ENCODE results near the gene GINM1.
A peak's percentile ranks its signal among the peaks of the same experiment; 100 is the strongest.

GINM1 gene

GRCh38 chr6:149545754-149546471 lies 20.3 kb upstream of the GINM1 start, which contains the start of gene PPIL4:
TSS of gene PPIL4 (minus strand) at chr6:149546043. CDS start at chr6:149546005, 38 bp downstream.
- H3K4me3 ChIP-seq (ENCODE audit: low read length) = peak within 1 kb of the TSS; percentile 100
- TF ChIP-seq, protein P1, sequence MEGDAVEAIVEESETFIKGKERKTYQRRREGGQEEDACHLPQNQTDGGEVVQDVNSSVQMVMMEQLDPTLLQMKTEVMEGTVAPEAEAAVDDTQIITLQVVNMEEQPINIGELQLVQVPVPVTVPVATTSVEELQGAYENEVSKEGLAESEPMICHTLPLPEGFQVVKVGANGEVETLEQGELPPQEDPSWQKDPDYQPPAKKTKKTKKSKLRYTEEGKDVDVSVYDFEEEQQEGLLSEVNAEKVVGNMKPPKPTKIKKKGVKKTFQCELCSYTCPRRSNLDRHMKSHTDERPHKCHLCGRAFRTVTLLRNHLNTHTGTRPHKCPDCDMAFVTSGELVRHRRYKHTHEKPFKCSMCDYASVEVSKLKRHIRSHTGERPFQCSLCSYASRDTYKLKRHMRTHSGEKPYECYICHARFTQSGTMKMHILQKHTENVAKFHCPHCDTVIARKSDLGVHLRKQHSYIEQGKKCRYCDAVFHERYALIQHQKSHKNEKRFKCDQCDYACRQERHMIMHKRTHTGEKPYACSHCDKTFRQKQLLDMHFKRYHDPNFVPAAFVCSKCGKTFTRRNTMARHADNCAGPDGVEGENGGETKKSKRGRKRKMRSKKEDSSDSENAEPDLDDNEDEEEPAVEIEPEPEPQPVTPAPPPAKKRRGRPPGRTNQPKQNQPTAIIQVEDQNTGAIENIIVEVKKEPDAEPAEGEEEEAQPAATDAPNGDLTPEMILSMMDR (IDR thresholded peaks at IDR 0.05; ENCODE audit: insufficient read depth, low read depth, low read length, missing control alignments) = peak; percentile 83
- peak; percentile 96 for DNase-seq (ENCODE audit: low read depth)

DNA sequence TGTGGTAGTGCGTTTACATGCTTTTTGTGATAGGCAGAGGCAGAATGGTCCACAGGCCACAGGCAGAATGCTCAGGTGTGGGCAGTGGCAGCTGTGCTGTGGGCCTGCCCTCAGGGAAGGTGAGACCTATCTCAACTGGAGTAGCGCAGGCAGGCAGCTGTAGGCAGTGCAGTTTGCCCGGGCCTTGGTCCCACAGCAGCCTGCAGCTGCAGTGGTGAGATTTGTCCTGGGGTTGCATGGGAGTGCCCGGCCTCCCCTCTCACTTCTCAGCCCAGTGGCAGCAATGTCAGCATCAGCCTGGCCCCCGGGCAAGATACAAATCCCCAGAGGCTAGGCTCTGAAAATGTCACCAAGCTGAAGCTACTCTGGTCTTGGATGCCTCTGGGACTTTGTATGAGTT lies 14.3 kb upstream of the GINM1 start:
- no peak for DNase-seq (ENCODE audit: low read depth)
- H3K4me3 ChIP-seq (ENCODE audit: low read length) = no peak overlapping the region
- TF ChIP-seq, protein P1 (IDR thresholded peaks at IDR 0.05; ENCODE audit: insufficient read depth, low read depth, low read length, missing control alignments) = no peak

GRCh38 chr6:149558029-149558428 lies 8.1 kb upstream of the GINM1 start:
- H3K4me3 ChIP-seq (ENCODE audit: low read length) = no peak overlapping the region
- DNase-seq (ENCODE audit: low read depth) = no peak
- TF ChIP-seq, protein P1 (IDR thresholded peaks at IDR 0.05; ENCODE audit: insufficient read depth, low read depth, low read length, missing control alignments) = no peak

- DNase-seq (ENCODE audit: low read depth) = no peak
- no peak overlapping the region for H3K4me3 ChIP-seq (ENCODE audit: low read length)
- TF ChIP-seq, protein P1 (IDR thresholded peaks at IDR 0.05; ENCODE audit: insufficient read depth, low read depth, low read length, missing control alignments) = no peak
These were observed 6.8 kb upstream of the GINM1 start for GRCh38 chr6:149559389-149559788.

DNA sequence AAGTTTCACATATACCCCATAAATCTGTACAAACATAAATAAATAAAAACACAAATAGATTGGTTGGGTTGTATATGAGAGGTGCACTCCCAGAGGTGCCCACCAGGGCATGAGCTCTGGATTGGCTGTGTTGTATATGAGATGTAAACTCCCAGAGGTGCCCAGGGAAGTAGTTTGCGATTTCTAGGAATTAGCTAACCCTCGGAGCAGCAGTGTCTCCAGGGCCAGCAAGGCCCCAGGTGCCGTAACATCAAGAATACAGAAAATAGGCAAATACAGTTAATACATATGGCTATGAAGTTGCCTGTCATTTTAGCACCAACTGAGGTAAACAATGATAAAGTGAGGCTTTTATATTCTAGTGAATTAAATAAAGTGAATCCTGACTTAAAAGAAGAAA lies 5.4 kb upstream of the GINM1 start:
- TF ChIP-seq, protein P1 (IDR thresholded peaks at IDR 0.05; ENCODE audit: insufficient read depth, low read depth, low read length, missing control alignments) = peak; percentile 57
- DNase-seq (ENCODE audit: low read depth) = peak; percentile 32
- no peak overlapping the region for H3K4me3 ChIP-seq (ENCODE audit: low read length)

- H3K4me3 ChIP-seq (ENCODE audit: low read length) = no peak overlapping the region
- peak; percentile 82 for DNase-seq (ENCODE audit: low read depth)
- TF ChIP-seq, protein P1 (IDR thresholded peaks at IDR 0.05; ENCODE audit: insufficient read depth, low read depth, low read length, missing control alignments) = no peak
These were observed 2.8 kb upstream of the GINM1 start for GRCh38 chr6:149563203-149563927.
